ENCODE measurements around the gene PRKCH. TPM values are rescaled to one million over a fixed set of nuclear protein-coding genes. Genes with fewer than 3 reads are reported as not detected.

The PRKCH gene
- total and polyA plus RNA-seq, 2 of the 13 experiments (the other 11 are each of a cell fraction or from before 2014, with no cell fraction given): 0.48 to 1.3 TPM

DNA sequence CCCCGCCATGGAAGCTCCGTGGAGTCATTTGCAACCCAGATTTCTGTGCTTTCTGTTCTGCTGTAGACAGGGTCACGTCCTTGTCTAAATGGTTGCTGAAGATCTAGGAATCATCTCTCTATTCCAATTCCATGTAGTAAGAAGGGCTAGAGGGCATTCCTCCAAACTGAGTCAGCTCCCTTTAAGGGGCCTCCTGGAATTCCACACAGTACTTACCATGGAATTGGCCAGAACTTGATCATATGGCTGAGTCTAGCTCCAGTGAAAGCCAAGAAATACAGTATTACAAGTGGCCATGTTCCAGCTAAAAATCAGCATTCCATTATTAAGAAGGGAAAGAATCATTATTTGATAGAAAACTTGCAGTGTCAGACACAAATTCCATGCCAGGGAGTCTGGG is 171.9 kb downstream of the PRKCH start (continued):
- TF ChIP-seq, protein P1, sequence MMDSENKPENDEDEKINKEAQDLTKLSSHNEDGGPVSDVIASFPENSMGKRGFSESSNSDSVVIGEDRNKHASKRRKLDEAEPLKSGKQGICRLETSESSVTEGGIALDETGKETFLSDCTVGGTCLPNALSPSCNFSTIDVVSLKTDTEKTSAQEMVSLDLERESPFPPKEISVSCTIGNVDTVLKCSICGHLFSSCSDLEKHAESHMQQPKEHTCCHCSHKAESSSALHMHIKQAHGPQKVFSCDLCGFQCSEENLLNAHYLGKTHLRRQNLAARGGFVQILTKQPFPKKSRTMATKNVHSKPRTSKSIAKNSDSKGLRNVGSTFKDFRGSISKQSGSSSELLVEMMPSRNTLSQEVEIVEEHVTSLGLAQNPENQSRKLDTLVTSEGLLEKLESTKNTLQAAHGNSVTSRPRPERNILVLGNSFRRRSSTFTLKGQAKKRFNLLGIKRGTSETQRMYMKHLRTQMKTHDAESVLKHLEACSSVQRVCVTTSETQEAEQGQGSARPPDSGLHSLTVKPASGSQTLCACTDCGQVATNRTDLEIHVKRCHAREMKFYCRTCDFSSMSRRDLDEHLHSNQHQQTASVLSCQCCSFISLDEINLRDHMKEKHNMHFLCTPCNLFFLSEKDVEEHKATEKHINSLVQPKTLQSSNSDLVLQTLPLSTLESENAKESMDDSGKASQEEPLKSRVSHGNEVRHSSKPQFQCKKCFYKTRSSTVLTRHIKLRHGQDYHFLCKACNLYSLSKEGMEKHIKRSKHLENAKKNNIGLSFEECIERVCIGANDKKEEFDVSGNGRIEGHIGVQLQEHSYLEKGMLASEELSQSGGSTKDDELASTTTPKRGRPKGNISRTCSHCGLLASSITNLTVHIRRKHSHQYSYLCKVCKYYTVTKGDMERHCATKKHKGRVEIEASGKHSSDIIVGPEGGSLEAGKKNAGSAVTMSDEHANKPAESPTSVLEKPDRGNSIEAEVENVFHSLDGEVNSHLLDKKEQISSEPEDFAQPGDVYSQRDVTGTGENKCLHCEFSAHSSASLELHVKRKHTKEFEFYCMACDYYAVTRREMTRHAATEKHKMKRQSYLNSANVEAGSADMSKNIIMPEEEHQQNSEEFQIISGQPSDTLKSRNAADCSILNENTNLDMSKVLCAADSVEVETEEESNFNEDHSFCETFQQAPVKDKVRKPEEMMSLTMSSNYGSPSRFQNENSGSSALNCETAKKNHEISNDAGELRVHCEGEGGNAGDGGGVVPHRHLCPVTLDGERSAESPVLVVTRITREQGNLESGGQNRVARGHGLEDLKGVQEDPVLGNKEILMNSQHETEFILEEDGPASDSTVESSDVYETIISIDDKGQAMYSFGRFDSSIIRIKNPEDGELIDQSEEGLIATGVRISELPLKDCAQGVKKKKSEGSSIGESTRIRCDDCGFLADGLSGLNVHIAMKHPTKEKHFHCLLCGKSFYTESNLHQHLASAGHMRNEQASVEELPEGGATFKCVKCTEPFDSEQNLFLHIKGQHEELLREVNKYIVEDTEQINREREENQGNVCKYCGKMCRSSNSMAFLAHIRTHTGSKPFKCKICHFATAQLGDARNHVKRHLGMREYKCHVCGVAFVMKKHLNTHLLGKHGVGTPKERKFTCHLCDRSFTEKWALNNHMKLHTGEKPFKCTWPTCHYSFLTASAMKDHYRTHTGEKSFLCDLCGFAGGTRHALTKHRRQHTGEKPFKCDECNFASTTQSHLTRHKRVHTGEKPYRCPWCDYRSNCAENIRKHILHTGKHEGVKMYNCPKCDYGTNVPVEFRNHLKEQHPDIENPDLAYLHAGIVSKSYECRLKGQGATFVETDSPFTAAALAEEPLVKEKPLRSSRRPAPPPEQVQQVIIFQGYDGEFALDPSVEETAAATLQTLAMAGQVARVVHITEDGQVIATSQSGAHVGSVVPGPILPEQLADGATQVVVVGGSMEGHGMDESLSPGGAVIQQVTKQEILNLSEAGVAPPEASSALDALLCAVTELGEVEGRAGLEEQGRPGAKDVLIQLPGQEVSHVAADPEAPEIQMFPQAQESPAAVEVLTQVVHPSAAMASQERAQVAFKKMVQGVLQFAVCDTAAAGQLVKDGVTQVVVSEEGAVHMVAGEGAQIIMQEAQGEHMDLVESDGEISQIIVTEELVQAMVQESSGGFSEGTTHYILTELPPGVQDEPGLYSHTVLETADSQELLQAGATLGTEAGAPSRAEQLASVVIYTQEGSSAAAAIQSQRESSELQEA (CRISPR knock-in tag; IDR thresholded peaks at IDR 0.05; ENCODE audit: not compliant biosample characterization): no peak
- TF ChIP-seq PHB2 (IDR thresholded peaks at IDR 0.05; ENCODE audit: partially characterized antibody) (no peak), ZNF746 (CRISPR knock-in tag; IDR thresholded peaks at IDR 0.05) (no peak), SMAD9 (CRISPR knock-in tag; IDR thresholded peaks at IDR 0.05) (no peak)
- TF ChIP-seq, protein P2, sequence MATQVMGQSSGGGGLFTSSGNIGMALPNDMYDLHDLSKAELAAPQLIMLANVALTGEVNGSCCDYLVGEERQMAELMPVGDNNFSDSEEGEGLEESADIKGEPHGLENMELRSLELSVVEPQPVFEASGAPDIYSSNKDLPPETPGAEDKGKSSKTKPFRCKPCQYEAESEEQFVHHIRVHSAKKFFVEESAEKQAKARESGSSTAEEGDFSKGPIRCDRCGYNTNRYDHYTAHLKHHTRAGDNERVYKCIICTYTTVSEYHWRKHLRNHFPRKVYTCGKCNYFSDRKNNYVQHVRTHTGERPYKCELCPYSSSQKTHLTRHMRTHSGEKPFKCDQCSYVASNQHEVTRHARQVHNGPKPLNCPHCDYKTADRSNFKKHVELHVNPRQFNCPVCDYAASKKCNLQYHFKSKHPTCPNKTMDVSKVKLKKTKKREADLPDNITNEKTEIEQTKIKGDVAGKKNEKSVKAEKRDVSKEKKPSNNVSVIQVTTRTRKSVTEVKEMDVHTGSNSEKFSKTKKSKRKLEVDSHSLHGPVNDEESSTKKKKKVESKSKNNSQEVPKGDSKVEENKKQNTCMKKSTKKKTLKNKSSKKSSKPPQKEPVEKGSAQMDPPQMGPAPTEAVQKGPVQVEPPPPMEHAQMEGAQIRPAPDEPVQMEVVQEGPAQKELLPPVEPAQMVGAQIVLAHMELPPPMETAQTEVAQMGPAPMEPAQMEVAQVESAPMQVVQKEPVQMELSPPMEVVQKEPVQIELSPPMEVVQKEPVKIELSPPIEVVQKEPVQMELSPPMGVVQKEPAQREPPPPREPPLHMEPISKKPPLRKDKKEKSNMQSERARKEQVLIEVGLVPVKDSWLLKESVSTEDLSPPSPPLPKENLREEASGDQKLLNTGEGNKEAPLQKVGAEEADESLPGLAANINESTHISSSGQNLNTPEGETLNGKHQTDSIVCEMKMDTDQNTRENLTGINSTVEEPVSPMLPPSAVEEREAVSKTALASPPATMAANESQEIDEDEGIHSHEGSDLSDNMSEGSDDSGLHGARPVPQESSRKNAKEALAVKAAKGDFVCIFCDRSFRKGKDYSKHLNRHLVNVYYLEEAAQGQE (IDR thresholded peaks at IDR 0.05; ENCODE audit: borderline replicate concordance in 1 of 2, low read depth in 1 of 2, low read length in 2 of 2): no peak
